Tibial nerve (tissue), 3 donors: Measurements from ENCODE around the gene FAM234A.
"Not testable (repeated sequence)": the region's sequence is repeated elsewhere in the genome, so short reads cannot be mapped to it uniquely, and the experiment has no call there.

ENCODE experiments used
- POLR2A ChIP-seq, 2 donors: fragments of 450-650 bp; IDR thresholded peaks; one replicate each; pipeline ENCODE4 v1.6.1; 2017; ENCODE audit warnings: antibody characterized with exemption in 2 of 2, mild to moderate bottlenecking in 2 of 2, moderate library complexity in 2 of 2
- TF ChIP-seq, protein P1 (sequence below), 5 experiments: fragments of 200-600 bp in 3 of 5; fragments of 450-650 bp in 2 of 5; sonication (generic) in 3 of 5; IDR thresholded peaks; one replicate each; pipeline ENCODE4 v1.5.1; 2016 to 2019; ENCODE audit warnings: antibody characterized with exemption in 5 of 5, mild to moderate bottlenecking in 3 of 5, moderate library complexity in 2 of 5

DNA sequence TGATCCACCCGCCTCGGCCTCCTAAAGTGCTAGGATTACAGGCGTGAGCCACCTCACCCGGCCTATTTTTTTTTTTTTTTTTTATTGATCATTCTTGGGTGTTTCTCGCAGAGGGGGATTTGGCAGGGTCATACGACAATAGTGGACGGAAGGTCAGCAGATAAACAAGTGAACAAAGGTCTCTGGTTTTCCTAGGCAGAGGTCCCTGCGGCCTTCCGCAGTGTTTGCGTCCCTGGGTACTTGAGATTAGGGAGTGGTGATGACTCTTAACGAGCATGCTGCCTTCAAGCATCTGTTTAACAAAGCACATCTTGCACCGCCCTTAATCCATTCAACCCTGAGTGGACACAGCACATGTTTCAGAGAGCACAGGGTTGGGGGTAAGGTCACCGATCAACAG is 23.5 kb downstream of the FAM234A start:
- TF ChIP-seq, protein P1, sequence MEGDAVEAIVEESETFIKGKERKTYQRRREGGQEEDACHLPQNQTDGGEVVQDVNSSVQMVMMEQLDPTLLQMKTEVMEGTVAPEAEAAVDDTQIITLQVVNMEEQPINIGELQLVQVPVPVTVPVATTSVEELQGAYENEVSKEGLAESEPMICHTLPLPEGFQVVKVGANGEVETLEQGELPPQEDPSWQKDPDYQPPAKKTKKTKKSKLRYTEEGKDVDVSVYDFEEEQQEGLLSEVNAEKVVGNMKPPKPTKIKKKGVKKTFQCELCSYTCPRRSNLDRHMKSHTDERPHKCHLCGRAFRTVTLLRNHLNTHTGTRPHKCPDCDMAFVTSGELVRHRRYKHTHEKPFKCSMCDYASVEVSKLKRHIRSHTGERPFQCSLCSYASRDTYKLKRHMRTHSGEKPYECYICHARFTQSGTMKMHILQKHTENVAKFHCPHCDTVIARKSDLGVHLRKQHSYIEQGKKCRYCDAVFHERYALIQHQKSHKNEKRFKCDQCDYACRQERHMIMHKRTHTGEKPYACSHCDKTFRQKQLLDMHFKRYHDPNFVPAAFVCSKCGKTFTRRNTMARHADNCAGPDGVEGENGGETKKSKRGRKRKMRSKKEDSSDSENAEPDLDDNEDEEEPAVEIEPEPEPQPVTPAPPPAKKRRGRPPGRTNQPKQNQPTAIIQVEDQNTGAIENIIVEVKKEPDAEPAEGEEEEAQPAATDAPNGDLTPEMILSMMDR (IDR thresholded peaks at IDR 0.05): not testable (repeated sequence)
- TF ChIP-seq POLR2A (IDR thresholded peaks at IDR 0.05): not testable (repeated sequence)
